ENCODE measurements around the gene POFUT2.
"Not testable (repeated sequence)": the region's sequence is repeated elsewhere in the genome, so short reads cannot be mapped to it uniquely, and the experiment has no call there.

Gene POFUT2

DNA sequence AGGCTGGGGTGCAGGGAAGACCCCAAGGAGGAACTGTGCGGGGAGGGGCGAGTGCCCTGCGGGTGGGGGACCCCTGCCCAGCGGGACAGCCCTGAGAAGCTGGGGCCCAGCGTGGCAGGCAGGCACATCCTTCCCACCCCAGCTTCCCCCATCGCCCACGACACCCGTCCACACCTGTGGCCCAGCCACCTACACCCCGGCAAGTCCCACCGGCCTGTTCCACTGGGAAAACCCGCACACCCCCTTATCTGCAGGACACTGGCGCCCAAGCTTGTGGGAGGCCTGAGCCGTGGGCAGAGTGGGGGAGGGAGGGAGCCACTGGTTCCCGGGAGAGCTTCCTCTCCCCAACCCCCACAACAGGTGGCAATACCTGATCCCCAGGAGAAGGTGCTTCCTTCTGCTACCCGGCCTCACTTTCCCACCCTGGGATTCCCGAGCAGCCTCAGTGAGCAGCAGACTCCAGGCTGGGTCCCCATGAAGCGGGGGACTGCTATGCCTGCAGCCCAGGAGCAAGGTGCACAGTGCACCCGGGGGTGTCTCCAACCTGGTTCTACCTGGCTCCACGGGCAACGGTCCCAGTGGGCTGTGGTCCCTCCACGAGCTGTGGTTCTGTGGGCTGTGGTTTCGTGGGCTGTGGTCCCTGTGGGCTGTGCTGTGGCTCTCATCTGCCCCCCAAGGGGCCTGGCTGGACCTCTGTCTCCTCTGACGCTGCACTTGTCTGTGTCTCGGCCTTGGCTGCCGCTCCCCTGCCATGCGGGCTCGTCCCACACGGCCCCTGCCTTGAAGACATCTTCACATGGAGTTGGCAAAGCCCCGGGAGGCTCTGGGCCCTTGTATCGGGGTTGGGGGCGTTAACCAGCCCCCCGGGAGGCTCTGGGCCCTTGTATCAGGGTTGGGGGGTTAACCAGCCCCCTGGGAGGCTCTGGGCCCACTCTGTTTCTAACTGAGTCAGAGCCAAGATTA, 37.8 kb upstream of the POFUT2 start:
- DNase-seq, result no peak

DNA sequence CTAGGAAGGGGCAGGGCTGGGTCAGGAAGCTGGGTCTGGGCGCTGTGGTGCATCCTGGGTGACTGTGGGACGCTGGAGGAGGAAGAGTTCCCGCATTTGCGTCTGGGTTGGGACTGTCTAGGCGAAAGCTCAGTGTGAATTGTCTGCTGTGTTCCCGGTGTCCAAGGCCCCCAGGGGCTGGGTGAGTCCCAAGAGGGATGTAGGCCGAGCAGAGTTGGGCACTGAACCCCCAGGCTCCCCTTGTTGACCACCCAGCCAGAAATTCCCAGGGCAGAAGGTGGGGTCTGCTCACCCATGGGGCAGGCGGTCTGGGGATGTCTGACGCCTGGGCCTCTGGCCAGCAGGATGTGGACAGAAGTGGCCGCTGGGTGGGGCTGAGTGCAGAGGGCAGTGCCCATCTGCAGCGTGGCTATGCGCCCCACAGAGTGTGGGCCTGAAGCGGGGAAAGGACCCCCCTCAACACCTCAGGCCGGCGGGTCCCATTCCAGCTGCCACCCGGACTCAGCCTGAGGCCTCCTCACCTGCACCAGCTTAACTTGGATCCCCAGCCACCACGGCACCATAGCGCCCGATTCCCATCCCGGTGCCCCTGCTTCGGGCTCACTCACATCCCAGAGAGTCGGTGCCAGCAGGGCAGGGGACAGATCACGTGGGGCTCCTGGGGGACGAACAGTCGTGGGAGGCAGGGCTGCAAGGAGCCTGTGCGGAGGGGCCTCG, 37.0 kb upstream of the POFUT2 start:
- DNase-seq, result no peak

DNA sequence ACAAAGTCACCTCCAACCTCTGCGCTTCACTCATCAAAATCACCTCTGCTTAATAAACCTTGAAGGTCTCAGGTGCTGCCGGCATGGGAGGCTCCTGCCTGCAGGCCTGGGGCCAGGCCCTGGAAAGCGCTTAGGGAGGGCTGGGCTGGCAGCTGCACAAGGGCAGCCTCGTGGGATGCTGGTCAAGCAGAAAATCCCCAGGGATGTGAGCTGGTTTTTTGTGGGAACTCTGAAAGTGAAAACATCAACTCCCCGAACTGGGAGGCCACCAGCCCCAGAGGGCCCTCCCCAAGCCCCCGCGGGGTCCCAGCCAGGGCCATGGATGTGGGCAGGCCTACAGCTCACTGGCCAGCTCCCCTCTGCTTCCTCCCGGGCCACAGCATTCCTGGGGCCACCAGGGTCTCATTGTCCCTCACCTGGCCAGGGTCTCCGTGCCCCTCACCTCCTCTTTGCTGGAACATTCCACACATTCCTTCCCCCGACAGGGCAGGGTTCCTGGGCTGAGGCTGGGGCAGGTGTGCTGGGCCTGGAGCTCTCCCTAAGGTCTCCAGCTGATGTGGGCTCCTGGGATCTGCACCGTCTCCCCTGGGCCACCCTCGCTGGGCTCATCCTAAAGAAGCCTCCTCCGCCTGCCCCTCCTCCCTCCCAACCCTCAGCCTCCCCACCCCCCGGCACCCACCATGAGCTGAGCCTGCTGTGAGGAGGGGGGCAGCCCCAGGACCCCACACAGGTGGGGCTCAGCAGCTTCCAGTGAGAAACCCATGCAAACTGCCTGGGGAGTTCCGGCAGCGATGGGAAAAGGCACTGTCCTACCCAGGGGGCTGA, 36.0 kb upstream of the POFUT2 start:
- no peak for DNase-seq

DNA sequence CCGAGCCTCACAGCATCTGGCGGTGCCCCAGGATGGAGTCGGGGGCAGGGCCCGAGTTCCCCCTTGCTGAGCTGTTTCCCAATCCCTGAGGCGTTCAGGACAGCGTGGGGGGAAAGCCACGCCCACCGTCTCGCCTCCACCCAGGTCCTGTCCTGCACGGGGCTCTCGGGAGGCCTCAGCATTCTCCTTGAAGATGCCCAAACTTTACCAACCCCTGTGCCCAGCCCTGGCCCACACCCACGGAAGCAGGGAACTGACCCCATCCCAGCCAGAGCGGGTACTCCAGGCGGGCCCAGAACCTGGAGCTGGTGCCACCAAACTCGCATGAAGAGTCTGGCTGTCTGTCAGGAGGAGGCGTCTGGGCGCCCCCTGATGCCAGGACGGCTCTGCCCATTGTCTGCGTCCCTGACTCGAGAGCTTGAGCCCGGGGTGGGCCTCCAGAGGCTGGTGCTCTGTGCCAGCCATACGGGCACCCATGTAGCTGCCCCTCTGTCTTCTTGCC, 35.3 kb upstream of the POFUT2 start:
- DNase-seq, result no peak

DNA sequence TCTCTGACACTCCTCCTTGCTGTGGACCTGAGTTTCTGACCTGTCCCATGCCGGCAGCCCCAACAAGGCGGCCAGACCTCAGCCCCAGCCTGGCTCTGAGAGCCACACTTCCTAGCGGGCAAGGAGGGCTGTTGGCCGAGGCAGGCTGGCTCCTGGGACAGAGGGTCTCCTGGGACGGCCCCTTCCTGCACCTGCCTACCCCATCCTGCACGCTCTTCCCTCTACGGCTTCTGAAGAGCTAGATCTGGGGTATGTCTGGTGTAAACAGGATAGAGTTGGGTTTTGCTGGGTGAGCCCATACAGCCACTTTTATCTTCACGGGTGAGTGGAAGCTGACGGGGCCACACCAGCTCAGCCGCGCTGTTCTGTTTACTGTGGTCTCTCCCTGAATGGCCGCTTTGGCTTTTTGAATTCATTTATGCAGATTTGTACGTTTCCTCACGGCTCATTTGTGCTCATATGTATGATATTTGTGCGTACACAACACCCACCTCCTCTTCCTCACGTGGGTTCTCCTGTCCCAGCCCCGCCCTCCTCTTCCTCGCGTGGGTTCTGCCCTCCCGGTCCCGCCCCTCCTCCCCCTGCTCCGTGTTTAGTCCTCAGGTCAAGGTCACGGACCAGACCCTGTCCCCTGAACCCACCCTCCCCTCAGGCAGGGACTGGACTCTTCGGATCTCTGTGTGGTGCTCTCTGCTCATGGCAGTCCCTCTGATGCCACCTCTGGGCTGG, 34.7 kb upstream of the POFUT2 start:
- DNase-seq, result no peak

DNA sequence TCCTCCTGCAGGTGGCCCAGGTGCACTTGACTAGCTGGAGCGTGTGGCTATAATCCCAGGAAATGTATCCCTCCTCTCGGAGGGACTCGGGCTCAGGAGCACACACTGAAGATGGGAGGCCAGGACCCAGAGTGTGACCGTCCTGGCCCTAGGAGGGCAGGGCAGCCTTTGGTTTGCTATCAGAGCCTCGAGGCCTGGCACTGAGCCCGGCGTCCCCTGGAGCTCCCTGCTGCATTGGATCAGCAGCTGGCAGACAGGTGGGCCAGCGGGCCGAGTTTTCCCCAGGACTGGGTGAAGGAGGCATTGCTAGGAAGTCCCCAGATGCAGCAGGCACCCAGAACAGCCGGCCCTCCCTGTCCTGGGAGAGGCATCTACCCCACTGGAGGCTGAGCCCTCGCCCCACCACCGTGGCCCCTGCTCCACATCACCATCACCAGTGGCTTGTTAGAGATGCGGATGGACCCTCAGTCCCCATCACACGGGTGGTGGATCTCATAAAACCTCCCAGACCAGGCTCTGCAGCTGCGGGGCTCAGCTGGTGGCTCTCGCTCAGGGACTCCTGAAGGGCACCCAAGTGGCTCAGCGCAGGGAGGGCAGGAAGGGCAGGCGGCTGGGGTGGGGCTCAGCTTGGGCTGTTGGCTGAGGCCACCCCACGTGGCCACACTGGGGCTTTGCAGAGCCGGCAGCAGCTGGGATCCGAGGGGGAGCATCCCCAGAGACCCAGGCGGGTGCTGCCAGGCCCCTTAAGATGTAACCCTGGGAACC, 32.7 kb upstream of the POFUT2 start:
- DNase-seq, result no peak

DNA sequence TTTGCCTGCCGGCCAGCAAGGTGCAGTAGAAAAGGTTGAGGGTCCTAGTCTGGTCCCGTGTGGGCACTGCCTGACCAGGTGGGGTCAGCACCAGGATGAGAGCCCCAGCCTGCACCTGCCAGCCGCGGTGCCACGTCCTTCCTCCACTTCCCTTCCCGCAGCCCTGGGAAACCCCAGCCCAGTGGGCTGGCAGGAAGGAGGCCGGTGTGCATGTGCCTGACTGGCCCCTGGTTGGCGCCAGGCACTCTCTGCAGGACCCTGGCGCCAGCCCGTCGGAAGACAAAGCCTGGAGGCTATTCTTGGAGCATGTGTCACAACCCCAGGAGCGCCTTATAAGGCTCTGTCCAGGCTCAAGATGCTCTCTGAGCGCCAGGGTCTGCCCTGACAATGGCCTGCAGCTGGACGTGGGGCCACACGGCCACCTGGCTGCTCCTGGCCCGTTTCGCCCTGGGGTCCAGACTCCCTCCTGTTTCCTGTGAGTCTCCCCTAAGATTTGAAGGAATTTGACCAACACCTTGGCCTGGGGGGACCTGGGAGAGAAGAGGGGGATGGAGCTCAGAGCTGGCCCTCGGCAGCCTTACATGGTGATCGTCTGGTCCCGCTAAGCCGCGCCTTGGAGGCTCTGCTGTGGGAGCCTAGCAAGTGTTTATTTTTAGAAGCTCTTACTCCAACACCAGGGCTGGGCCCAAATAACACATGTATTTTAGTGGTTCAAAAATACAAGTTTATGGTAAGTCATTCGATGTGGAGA, 31.9 kb upstream of the POFUT2 start:
- DNase-seq, result no peak

DNA sequence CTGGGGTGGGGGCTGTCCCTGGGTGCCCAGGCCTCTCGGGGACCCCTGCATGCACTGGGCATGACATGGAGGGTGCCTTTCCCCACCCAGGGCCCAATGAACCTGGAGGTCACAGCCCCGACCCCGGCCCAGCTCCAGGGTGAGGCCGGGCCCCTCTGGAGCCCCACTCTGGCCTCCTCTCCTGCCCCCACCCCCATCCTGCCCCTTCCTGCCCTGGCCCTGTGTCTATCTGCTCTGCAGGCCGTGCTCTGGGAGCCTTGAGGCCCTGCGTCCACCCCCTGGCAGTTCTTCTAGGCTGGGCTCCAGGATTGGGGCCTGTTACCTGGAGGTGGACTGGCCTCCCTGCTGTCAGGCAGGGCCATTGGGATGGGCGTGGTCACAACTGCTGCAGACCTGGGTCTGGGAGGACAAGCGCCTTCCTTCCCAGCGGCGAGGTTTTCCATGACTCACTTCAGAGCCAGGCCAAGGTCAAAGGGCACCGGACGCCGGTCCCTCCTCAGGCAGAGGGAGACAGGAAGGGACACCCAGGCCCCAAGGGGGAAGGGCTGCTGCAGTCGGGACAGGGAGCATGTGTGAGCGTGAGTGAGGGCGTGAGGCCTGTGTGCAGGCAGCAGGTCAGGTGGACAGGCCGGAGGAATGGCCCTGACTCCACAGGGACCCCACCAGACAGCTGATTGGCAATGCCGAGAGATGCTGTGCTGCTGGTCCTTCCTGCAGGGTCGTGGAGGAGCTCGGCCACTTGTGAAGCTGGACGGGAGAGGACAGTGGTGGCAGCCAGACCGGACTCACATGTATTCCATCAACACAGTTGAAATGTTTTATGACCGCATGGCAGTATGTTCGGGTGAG, 31.1 kb upstream of the POFUT2 start:
- no peak for DNase-seq

DNA sequence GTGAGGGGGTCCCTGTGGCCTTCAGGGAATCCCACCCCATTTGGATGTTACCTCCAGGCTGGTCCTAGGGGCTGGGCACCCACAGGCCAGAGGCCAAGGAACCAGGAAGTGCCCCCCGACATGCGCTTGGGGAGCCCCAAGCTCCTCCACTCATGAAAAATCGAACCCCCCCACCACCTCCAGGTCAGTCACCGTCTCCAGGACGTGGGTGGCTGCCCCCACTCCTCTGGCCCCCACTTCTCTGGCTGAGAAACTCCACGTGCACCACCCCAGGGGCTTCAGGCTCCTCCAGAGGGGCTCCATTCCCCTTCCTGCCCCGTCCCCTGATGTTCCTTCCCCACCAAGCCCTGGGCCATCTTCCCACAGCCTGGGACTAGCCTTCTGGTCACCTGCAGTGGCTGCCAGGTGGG, 30.5 kb upstream of the POFUT2 start:
- DNase-seq, result no peak

DNA sequence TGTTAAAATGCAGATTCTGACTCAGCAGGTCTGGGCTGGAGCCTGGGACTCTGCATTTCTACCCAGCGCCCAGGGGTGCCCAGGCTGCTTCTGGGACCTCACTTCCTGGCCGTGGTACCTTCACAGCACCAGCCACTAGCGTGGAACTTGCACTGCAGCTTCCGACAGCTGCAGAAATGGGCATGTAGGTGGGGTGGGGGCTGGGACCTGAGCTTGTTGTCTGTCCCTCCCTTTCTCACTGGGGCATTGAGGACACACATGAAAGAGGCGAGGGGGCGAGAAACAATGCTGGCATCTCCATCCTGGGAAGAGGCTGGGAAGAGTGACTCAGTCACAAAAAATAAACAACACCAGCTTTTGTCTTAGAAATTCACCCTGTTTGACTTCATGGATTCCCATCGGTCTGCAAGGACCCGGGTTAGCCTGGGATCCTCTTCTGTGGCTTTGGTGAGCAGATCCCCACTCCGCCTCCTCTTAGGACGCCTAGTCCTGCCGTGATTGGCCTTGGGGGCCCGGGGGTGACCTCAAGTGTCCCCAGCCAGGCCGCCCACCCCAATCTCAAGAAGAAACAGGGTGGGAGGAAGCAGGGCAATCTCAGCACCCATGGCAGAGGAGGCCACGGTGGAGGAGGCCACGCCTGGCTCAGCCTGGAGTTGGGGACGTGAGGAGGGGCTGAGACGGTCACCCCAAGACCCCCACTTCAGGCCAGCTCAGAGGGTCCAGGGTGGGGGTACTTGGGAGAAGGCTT, 29.9 kb upstream of the POFUT2 start:
- DNase-seq, result no peak

DNA sequence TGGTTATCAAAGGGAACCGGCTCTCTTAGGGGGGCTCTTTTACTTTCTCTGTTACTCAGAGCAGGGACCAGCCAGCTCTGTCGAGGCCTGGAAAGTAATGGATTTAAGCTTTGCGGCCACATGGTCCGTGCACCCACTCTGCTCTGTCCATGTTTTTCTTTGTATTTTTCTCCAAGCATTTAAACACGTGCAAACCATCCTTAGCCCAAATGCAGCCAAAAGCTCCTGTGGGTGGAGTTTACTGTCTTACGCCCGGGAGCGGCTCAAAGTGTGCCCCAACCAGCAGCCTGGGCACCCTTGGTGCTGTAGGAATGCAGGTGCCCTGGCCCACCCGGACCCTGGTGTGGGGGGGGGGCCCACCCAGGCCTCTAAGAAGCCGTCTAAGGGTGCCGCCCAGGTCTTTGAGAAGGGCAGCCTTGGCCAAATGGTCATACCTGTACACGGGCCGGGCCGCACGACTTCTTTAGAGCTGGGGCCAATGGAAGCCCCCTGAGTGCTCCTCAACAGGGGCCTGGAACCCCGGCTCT, 29.2 kb upstream of the POFUT2 start:
- DNase-seq, result no peak

DNA sequence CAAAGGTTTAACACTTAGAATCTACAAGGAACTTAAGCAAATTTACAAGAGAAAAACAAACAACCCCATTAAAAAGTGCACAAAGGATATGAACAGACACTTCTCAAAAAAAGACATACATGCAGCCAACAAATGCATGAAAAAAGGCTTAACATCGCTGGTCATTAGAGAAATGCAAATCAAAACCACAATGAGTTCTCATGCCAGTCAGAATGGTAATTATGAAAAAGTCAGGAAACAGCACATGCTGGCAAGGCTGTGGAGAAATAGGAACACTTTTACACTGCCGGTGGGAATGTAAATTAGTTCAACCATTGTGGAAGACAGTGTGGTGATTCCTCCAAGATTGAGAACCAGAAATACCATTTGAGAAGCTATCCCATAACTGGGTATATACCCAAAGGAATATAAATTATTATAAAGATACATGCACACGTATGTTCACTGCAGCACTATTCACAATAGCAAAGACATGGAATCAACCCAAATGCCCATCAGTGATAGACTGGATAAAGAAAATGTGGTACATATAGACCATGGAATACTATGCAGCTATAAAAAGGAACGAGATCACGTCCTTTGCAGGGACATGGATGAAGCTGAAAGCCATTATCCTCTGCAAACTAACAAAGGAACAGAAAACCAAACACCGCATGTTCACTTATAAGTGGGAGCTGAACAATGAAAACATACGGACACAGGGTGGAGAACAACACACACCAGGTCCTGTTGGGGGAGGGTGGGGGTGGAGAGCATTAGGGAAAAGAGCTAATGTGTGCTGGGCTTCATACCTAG, 28.2 kb upstream of the POFUT2 start:
- not testable (repeated sequence) for DNase-seq

DNA sequence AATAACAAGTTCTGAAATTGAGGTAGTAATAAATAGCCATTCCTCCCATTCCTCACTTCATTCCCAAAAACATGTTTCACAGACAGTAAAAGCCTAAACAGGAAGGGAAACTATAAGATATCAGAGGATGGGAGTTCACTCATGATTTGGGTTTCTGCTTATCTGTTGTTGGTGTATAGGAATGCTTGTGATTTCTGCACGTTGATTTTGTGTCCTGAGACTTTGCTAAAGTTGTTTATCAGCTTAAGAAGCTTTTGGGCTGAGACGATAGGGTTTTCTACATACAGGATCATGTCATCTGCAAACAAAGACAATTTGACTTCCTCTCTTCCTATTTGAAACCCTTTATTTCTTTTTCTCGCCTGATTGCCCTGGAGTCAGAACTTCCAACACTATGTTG, 26.0 kb upstream of the POFUT2 start:
- no peak for DNase-seq

DNA sequence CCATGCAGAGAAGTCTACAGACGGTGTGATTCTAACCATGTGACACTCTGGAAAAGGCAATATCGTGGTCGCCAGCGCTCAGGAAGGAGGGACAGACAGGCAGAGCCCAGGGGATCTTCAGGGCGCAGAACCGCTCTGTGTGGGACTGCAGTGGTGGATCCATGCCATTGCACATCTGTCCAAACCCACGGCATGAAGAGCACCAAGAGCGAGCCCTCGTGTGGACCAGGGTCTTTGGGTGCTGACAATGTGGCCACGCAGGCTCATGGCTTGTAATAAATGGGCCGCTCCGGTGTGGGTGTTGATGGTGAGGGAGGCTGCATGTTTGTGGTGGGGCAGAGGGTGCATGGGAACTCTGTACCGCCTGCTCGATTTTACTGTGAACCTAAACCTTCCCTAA, 25.3 kb upstream of the POFUT2 start:
- DNase-seq, result no peak

DNA sequence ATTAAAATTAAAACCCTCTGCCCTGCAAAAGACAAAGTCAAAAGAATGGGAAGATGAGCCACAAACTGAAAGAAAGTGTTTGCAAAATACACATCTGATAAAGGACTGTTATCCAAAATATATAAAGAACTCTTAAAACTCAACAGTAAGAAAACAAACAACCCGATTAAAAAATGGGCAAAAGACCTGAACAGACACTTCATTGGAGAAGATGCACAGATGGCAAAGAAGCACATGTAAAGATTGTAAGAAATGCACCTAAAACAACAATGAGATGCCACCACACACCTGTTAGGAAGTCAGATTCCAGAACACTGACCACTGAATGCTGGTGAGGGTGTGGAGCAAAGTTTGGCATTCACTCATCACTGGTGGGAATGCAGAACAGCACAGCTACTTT, 24.6 kb upstream of the POFUT2 start:
- no peak for DNase-seq

DNA sequence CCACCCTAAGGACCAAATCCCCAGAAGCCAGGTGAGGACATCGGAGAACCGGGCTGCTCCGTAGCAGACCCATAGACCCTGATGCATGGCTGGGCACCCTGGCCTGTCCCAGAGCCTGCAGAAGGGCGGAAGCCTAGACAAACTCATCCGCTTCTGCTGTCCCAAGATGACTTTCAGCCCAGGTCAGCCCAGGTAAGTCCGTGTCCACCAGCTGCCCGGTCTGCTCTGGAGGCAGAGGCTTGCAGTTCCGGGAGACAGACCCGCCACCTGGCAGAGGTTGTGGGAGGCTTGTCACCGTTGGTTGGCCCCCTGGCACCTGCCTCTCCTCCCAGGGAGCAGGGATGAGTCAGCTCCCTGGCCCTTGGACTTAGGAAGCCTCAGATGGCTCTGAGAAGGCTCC, 22.8 kb upstream of the POFUT2 start:
- DNase-seq, result no peak

DNA sequence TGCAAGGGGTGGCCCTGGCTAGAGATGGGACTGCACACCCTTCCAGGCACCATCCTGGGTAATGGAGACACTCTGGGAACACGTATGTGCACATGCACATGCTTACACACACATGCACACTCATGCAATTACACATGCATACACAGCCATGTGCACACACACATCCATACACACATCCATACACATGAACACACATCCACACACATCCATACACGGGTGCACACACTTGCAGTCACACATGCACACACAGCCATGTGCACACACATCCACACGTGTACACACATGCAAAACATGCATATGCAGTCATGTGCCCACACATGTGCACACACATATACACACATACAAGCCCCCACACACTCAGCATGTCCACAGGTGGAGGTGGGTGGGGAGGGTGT, 22.3 kb upstream of the POFUT2 start:
- no peak for DNase-seq
